ENCODE data around the gene PRICKLE1.

PRICKLE1 gene

DNA sequence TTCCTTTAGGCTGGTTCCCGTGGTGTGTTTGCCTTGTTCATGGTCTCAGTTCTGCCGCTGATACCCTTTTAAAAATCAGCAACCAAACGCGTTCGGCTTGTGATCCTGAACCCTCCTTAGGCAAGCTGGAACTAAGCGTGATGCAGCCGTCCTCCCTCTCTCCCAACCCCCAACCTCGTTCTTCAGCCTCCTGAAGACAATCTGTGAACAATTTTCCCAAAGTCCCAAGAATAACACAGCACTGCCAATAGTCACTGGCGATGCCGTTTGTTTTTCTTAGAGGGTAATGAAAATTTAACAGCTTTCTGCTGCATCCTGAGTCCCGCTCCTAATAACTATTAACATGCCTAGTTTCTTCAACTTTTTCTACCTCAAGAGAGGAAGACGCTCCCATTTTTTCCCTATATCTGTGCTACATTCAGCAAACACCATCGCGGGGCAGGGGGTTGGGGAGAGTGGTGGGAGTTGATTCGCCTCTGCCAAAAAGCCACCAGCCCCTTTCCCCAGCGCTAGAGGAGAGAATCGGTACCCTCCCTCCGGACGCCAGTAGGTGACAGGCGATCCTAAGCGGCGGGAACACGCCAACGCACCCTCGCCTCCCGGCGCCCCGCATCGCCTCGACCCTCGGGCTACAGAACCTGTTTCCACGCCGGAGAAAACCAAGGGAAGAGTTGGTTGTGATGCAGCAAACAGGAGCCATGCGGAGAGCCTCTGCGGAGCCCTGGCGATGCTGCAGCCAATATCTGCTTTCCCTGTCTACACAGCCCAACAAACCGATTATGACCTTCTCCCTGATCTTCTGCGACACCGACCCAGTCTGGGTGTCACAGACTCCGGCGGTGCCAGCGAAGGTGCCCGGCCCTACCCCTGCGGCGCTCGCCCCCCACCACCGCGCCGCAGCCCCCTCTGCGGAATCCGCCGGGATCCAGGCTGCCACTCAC lies 752 bp downstream of the PRICKLE1 start:
- DNase-seq (ENCODE audit: low read depth in 1 of 2, low spot score in 1 of 2), result no peak

DNA sequence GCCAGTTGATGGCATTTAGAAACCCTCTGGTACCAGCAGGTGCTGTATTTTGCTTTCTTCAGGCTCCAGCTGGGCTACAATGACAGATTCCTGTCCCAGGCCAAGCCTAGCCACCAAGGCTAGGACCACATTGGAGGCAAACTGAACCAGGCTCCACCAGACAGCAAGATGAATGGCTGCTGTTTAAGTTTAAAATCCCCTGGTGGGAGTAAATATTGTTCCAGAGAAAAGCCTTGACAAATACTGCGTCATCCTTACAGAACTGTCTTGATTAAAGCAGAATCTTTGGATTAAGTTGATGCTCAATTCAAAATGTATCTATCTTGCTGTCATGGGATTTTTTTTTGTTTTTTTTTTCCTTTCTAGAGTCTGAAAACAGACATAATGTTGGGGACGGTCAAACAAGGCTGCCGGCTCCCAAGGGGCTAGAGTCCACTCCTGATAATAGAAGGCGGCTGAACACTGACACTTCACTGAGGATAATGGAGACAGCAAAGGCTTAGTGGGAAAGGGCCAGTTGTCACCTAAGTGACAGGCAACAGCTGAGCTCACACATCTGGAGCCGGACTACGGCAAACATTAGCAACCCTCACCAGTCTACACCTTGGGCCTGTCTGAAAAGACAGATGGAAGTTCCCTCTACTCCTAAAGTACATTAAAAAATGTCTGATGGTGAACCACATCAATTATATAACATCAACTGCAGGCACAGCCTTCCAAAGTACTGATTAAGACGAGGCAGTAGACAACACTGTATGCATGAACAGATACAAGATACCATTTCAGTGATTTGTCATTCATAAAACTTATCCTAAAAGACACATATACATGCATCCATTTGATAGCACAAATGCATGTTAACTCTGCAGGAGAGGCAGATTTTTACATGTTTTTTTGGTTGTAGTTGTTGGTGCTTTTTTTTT lies 1.7 kb downstream of the PRICKLE1 start:
- no peak for DNase-seq (ENCODE audit: low read depth in 1 of 2, low spot score in 1 of 2)

DNA sequence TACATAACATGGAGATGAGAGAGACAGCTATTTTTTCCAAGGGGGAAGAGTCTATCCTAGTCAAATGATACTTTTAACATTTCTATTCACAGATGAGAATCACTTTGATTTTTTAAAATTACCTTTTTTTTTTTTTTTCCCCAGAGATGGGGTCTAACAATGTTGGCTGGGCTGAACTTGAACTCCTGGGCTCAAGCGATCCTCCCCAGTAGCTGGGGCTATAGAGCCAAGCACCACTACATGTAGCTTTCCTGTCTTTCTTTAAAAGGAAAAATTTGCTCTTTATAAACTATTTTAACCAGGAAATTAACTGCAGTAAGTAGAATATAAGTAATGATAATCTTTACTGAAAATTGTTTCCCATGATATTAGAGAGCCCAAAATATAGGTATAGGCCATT lies 3.3 kb downstream of the PRICKLE1 start:
- DNase-seq (ENCODE audit: low read depth in 1 of 2, low spot score in 1 of 2), result no peak

DNA sequence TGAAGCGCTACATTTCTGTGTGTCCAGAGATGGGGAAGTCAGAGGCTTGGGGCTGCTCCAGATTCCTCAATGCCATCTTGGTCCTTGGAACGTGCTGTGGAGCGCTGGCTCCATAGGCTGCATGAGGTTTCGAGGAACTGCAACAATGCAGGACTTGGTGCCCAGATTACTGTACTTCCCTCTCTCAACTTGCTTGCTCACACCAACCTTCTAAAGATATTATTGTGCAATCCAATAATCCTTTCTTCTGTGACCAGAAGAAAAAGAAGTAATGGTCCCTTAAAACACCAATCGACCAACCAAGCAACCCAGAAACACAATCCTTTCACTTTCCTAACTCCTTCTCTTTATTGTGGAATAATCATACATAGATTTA lies 3.7 kb downstream of the PRICKLE1 start:
- DNase-seq (ENCODE audit: low read depth in 1 of 2, low spot score in 1 of 2), result no peak

DNA sequence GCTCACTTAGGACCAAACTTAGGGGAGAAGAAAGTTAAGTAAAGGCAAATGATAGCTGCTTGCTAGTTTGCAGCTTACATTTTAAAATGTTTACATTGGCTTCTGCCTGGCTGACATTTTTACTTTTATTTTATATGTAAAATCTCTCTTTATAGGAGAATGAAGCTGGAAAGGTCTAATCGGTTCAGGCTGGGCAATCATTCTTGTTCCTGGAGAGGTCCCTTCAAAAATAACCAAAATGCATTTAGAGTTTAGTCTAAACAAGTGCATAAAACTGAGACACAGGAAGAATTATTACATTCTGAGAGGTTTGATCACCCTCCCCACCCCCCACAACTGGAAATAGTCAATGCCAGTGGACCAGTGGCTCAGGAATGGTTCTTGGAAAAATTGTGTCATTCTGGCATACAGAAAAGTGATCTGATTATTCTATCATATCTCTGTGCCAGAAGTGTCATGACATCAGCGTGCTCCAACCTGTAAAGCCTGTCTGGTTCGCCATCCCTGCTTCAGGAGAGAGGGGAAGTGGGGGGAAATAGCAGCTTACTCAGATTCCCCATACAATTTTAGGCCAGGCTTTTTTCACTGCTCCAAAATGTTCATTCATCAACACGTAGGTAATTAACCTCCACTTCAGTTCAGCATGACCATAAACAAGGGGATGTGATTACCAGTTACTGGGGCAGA lies 4.2 kb downstream of the PRICKLE1 start:
- DNase-seq (ENCODE audit: low read depth in 1 of 2, low spot score in 1 of 2), result no peak

DNA sequence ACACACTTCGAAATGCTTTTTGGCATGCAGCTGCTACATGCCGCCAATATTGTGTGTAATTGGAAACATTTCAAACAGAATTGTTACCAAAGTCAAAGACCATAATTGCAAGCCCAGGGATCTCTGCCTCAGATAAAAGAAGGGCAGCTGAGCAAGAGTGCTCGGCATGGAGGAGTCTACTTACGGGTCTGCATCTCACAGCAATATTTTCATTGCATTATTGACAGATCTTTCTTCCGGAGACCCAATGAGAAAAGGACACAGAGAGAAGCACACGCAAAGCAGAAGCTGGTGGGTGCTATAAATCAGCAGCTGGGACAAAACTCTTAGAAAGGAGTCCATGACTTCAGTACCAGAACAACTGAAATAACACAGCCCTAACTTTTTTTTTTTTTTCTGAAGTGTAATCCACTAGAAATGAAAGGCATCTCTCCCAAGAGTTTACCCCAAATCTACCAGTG lies 4.9 kb downstream of the PRICKLE1 start:
- DNase-seq (ENCODE audit: low read depth in 1 of 2, low spot score in 1 of 2), result no peak

DNA sequence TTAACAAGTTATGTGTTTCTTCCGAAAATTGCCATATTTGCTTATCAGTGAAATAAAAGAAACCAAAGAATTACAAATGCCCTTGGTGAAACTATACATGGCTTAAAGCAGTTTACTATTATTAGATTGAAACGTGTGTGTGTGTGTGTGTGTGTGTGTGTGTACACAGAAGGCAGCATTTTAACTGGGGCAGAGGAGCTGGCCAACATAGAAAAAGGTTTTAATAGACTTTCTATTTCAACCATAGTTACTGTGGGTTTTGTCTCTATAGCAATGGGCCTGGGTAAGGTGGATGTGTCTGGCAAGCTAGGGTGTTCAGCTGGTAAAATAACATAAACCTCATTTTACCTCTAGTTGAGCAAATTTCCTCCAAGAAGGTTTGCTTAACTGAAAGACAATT lies 6.5 kb downstream of the PRICKLE1 start:
- DNase-seq (ENCODE audit: low read depth in 1 of 2, low spot score in 1 of 2), result no peak

DNA sequence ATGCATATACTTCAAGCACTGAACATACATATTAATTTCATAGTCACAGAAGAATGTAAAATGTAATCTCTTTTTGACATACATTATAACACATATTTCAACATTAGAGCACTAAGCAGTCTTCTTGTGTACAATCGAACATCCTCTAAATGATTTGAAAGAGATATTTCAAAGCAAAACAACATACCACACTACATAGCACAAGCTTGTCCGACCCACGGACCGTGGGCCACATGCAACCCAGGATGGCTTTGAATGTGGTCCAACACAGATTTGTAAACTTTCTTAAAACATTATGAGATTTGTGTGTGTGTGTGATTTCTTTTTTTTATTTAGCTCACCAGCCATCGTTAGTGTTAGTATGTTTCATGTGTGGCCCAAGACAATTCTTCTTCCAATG lies 7.0 kb downstream of the PRICKLE1 start:
- no peak for DNase-seq (ENCODE audit: low read depth in 1 of 2, low spot score in 1 of 2)

DNA sequence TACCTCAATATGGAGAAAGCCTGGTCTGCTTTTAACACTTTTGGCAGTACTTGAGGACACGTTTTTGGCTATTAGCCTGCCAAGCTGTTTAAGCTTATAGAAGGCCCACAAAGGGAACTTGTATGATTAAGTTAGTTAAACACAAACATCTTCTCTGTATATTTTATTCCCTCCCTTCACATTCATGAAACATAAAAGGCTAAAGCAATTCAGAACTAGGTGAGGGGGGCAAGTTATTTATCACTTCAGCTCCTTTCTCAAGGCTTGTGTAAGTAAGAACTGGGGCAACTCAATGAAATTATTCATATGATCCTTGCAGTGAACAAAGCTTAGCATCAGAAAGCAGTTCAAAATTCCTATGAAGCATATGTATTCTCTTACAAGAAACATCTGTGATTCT lies 7.5 kb downstream of the PRICKLE1 start:
- DNase-seq (ENCODE audit: low read depth in 1 of 2, low spot score in 1 of 2), result no peak

DNA sequence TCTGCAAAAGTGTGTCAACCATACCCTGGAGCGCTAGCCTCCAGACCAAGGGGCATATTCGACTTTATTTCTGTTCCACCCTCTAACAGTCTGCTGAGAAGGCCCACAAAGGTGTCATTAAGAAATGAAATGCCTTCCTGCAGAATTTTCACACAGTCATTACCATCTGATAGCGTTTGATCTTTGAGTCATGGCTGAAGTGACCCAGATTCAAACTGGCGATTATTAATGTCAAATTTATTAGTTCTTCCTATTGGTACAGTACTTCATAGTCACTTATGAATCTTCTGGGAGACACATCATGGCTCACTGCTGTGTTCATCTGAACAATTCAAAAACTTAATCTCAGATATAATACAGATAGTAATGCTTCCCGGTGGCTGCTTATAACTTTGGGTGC lies 13.2 kb downstream of the PRICKLE1 start:
- no peak for DNase-seq (ENCODE audit: low read depth in 1 of 2, low spot score in 1 of 2)

DNA sequence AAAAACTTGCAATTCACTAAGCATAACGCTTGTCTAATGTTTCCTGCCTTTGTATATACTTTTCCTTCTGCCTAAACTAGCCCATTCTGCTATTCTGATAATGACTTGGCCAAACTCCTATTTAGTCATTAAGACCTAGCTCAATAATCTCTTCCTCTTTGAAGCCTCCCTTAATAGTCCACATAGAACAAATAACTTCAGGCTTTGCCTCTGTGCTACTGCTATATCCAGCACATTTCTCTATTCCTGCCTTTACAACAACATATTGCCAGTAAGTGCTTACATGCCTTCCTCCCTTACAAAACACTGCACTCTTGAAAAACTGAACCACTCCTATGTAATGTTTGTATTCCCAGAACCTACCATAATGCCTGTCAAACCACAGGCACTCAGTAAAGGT lies 13.8 kb downstream of the PRICKLE1 start:
- no peak for DNase-seq (ENCODE audit: low read depth in 1 of 2, low spot score in 1 of 2)

DNA sequence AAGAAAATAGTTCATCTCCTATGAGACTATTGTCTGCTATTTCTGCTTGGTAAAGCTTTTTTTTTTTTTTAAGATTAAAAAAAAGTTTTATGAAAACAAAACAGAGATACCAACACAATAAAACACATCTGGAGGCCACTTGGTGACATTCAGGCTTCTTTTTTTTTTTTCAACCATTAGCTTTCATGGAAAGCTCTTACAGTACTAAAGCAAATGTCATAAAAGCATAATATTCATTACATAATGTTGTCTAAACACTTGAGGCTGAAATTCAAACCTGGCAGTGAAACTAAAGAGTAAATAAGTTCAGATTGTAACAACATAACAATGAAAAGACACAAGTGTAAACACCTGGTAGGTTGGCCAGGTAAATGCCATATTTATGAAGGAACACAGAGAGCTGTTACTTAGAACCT lies 14.7 kb downstream of the PRICKLE1 start:
- DNase-seq (ENCODE audit: low read depth in 1 of 2, low spot score in 1 of 2), result no peak

DNA sequence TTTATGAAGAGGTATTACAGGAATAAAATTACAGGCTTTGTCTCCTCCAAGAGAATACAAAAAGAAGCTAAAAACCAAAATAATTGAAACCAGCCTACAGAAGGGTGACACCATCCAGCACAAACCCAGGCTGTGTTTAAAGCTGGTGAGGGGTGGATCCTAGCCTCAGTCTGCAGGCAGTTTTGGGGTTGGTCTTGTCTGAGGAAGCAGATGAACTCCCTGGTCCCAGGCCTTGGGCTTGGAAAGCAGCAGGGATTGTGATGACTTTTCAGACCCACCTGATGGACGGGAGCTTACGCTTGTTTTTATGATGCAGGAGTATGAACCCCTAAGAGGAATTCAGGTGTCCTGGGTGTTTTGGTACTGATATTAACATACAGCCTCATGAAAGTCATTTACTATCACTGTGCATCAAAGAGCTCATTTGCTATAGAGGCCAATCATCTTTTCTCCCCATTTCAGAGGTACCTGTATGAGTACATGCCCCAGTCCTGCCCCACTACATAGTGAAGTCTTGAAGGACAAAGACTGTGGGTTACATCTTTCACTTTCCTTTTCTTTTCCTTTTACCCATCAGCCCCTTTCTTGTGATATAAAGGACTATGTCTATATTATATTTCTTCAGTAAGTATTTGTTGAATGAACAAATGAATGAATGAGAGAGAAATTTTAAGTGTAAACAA lies 18.1 kb downstream of the PRICKLE1 start:
- no peak for DNase-seq (ENCODE audit: low read depth in 1 of 2, low spot score in 1 of 2)

DNA sequence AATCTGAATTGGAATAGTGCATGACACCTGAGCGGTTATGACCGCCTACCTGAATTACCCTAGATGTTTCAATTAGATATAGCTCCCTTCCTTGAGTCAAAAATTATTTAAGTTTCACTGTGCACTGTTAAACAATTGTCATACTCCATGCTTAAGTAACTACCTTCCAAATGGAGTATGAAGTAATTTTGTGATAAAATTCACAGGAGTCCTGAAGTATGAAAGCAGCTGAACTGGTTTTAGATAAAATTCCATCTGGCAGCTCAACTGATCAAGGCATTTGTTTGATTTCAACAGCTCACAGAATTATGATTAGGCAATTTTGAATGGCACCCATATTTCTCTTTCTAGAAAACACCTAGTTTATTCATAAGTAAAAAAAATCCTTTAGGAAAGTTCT lies 19.5 kb downstream of the PRICKLE1 start:
- DNase-seq (ENCODE audit: low read depth in 1 of 2, low spot score in 1 of 2), result no peak

DNA sequence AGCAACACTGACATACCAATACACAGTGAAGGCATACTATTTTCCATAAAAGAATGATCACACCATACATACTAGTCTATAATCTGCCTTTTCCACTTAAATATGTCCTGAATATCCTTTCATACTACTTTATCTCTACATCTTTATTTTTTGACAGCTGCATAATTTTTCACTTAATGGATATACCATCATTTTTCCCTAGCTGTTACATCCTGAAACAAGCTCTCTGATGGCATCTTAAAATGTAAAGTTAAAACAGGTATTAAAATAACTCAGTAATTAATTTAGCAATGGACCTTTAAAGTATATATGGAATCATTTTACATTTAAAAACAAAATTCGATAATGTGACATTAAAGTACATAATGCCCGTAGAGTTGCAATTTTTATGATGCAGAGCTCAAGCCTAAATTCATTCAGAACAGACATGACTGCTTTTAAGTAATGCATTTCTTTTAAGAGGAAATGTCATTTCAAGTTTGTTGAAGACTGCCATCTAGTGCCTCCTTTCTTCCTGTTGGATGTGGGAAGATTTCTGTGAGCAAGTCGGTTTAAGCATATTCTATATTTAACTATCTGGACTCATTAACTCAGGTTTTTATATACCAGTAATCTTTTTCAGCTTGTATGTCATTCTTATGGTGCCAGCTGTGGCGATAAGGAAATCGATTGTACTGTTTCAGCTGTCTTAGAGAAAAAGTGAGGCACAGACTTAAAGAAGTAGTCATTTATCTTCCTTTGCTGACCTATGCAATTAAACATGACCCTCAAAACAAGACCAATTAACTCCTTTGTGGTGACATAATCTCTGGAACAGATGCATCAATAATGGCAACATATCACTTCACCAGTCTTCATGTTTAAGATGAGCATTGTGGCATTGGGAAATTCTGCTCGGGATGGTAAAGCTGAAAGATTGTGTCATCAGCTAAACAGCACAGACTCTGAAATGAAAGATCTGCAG lies 20.3 kb downstream of the PRICKLE1 start:
- no peak for DNase-seq (ENCODE audit: low read depth in 1 of 2, low spot score in 1 of 2)

DNA sequence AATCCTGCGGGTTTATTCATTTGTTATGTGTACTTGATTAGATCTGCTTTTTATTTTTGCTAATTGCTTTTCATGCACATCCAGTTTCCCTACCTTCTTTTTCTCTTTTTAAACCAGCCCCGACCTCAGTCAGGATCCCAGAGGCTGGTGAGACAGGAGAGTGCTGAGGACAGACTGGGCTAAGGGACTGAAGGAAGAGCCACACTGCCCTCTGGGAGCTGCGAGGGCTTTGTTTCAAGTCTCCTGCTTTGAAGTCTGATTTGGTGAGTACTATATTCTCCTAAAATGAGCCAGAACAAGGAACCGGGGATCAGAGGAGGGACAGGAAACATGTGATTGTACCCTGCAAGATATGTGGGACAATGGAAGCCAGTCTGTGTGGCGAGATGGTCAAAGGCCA lies 23.9 kb downstream of the PRICKLE1 start:
- no peak for DNase-seq (ENCODE audit: low read depth in 1 of 2, low spot score in 1 of 2)

DNA sequence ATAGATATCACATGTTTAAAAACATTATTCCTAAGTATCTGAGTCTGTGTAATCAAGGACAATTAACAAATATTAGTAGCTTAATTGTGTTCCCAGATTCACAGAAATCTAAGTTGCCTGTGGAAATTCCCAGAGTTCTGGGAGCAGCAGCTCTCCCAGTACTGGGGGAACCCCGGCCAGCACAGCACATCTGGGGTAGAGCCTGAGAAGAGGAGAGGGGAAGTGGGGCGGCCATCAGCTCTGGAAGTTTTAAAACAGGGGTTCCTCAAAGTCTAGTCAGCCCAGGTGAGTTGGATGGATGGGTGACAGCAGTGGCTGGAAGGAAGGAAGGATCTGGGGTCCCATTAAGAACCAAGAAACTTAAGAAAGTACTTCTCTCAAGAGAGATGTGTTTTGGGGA lies 24.6 kb downstream of the PRICKLE1 start:
- no peak for DNase-seq (ENCODE audit: low read depth in 1 of 2, low spot score in 1 of 2)

DNA sequence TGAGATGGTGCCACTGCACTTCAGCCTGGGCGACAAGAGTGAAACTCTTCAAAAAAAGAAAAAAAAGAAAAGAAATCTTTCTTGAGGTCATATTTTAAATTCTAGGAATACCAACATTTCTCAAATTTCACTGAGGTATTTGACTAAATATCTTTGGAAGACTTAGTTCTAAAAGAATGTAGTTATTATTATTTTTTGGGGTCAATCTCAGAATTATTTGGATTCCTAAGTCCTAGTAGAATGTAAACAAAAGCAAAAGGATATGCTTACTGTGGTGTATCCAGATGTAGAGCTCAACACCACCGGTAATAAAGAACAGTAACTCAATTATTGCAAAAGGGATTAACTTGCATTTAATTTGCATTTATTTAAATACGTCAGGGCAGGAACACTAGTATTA lies 25.0 kb downstream of the PRICKLE1 start:
- no peak for DNase-seq (ENCODE audit: low read depth in 1 of 2, low spot score in 1 of 2)

DNA sequence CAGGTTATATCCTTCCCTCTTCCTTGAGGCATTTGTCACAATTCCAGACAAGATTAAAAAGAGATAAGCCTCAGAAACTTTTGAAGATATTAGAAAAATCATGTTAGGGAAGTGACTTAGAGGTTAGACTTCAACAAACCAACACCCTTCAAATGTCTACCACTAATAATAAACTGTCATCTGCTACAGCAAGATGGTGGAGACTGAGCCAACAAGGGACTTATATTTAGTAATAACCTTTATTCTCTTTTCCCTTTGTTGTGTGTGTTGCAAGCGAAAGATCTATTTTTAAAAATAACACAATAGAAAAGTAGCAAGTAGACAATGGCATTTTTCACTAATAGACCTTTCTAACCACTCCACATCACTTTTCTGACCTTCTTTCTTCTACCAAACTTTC lies 28.6 kb downstream of the PRICKLE1 start:
- DNase-seq (ENCODE audit: low read depth in 1 of 2, low spot score in 1 of 2), result no peak

Data from activated T-helper 1 cell treated with anti-CD3 and anti-CD28 coated beads, Interleukin-2, amount 50 U/mL, for 16 hours (primary cell).